GM19238 (cell line): ENCODE results near the gene ATP8B4.

Experiments used
- DNase-seq: peaks from one replicate; pipeline ENCODE4 v3.0.0; 2011; ENCODE audit warnings: low spot score; ENCODE audit not compliant: insufficient read length

Gene ATP8B4

GRCh38 chr15:49865925-49866757 is 252.9 kb downstream of the ATP8B4 start:
- DNase-seq = no peak

DNA sequence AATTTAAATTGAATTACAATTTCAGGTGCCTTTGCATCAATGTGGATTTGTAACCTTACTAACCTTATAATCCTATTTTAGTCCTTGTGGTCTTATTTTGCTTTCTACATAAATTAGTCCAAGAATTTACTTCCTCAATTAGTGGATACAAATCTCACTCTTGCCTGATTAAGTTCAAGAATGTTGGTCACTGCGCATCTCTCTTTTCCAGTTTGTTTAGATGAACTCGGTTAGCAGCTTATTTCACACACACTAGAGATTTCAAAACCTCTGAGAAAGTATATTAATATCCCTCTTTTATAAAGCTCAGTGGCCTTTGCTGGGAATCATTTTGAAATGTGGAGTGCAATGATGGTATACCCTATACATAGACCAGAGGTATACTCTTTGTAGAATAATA is 254.8 kb downstream of the ATP8B4 start:
- DNase-seq = no peak

DNA sequence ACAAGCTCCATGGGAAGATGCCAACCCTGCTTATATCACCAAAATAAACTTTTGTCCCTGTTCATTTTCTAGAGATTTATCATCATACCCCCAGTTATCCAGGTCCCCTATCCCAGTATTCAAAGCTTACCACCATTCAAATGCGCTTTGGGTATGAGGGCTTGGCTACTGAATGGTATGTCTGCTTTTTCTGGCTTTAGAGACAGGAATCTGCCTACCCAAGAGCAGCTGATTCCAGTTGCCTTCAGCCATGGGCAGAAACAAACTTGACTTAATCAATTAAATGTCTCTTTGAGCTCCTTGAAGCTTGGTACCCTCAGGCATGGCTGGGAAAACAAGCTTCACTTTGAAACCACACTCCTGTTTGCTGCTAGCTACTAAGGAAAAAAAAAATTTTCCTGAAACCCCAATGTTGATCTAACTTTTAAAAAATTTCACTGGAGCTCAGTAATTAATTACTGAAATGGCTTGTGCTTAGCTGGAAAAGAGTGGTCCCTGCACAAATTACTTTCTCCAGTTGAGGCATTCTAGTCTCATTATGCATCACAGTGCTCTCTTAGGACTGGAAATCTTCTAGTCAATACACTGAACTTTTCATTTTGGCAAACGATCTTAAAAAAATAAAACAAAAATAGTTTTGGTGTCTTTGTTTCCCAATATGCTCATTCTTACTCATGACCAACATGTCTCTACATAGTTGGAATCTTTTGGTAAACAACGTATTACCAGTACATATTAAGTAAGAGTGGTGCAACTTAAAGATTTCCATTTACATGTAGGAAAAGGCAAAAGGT is 255.4 kb downstream of the ATP8B4 start:
- no peak for DNase-seq

GRCh38 chr15:49860101-49860500 is 258.9 kb downstream of the ATP8B4 start:
- DNase-seq = no peak

DNA sequence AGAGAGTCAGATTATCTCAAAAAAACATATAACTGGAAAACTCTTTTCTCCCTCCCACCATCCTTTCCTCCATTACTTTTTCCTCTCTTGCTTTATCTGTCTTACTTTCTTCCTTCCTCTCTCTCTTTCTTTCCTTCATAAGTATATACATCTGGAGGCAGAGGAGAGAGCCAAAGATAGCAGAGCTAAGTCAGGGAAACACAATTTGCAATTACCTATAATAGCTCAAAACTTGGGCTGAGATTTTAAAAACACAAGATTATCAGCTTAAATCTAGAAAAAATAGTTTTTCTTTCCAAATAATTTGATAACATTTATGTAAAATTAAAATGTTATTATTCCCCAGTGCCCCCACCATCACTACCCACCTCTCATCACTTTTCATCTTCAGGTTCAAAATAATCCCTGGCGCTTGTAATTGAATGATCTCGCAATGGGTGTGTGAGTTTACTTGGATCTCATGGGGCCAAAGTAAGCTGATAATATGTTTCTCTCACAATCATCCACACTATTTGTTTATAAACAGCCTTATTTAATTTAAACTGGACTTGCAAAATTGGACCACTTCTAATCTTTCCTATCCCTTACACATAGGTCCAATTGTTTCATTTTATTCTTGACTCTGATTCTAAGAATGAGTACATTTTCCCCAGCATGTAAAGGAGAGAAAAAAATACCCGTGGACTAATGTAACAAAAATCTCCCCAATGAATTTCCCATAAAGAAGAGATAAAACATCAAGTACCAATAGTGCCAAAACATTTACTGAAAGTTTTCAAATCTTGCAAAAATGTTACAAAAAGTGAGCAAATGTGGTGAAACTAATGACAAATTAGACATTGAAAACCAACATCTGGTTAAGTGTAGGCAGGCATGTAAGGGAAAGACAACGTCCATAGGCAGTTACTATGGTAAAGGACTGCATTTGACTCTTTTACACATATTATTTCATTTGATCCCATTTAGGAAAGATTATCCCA is 261.2 kb downstream of the ATP8B4 start:
- no peak for DNase-seq

DNA sequence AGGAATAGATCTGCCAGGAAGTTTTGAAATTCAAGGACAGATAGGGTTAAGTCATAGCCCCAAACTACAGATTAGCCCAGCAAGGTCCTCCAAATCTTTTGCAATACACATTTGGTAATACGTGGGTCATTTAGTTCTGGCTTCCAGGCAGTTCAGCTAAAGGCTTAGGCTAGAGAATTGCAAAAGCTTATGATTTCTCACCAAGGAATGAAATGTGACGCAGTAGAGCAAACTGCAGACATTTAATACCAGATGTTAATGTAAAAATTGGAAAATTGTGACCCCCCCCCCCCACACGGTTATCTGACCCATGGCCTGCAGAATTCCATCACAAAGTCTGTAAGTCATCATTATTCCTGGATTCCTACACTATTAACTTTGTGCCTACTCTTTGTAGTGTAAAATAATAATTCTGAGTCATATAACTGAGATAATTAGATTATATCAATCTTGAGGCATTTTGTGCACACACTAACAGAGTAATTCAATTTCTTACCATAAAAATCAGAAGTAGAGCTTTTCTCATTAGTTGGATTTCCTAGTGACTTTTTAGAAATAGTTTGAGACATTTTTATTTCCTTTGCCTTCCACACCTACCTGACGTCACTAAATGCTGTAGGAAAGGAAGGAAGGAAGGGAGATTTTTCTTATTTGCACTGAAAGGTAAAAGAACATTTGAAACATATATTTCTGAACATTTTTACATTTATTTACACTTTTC is 263.0 kb downstream of the ATP8B4 start:
- DNase-seq = no peak

GRCh38 chr15:49852756-49853155 is 266.3 kb downstream of the ATP8B4 start:
- DNase-seq = no peak

GRCh38 chr15:49848807-49849206 is 270.2 kb downstream of the ATP8B4 start:
- DNase-seq = no peak

- DNase-seq = no peak
These were observed 270.7 kb downstream of the ATP8B4 start for GRCh38 chr15:49848282-49848724.

DNA sequence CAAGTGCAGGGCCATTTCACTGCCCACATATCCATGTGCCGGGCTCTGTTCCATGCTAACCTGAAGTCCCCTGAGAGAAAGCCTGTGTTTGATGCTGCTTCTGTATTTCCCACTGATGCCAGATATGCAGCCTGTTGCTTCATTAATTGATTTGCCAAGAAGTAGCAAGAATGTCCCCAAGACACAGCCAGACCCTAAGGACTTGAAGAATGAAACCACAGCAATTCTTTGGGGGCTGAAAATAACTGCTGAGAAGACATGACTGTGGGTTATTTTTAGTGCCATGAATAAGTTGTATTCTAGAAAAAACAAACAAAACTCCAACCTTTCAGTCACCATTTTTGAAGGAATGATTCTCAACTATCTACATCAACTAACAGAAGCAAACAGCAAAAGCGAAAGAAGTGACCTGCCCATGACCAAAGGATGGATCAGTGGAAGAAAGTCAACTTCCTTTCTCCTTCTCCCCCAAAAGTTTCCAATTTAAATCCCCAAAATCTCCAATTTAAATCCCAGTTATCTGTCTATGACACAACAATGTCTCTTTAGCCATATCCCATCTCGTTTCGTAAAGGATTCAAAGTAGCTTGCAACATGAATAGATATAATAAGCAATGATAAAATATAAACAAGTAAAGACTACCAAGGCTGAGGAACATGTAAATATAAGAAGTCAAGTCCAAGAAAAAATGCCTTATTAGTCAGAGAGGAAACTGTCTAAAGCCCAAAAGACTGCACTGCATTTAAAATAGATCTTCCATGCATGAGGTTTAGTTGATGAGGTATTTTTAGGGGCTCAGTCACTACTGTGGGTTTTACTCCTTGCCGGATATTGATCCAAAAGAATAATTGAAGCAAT is 271.4 kb downstream of the ATP8B4 start:
- no peak for DNase-seq

- DNase-seq = no peak
These were observed 274.6 kb downstream of the ATP8B4 start for GRCh38 chr15:49844390-49844789.

- no peak for DNase-seq
These were observed 275.3 kb downstream of the ATP8B4 start for GRCh38 chr15:49843725-49844124.

GRCh38 chr15:49842031-49842730 is 276.9 kb downstream of the ATP8B4 start:
- DNase-seq = no peak

- DNase-seq = no peak
These were observed 286.5 kb downstream of the ATP8B4 start for GRCh38 chr15:49832511-49832910.

DNA sequence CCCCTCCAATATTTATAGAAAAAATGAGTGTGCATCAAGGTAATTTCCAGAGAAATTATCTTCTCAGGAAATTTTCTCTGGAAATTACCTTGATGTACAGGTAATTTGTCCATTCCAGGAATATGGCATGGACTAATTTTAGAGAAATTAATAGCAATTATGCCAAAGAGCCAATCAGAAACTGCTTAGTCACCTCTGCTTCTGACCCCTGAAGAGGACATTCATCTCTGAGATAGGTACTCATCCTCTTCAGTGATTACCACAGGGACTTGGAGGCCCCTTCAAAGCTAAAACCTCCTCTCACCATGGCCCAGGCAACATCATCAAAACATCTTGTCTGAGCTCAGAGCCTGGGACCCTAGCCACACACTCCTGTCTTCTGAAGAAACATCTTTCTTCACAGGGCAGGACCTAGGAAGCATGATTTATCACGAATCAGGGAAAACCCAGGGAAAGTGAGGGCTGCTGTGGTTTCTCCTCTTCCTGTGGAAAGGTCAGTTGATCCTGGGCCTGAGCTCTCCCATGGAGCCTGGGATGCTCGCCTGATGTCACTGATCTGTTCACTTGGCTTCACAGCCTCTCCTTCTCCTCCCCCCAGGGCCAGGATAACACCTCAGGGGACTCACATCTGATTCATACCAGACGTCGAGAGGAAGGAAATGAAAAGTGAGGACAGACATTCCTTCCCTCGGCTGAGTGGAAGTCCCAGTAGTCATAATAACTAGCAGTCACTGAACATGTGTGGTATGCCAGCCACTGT is 287.6 kb downstream of the ATP8B4 start:
- no peak for DNase-seq

GRCh38 chr15:49830391-49830790 is 288.6 kb downstream of the ATP8B4 start:
- no peak for DNase-seq

DNA sequence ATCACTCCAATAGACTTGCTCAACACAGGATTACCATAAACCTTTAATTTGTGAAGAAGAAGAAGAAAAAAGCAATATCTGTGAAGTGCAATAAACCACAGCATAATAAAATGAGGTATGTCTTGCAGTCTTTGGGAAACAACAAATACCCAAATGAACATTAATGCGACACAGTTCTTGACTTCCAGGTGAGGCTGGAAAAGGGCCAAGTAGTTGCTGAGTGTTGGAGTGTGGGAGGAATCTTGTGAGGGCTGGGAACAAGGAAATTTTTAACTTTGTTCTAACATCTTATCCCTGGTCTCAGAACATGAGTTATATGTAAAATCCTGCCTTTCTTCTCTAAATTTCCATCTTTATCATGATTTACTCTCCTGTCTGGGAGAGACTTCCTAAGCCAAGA is 291.7 kb downstream of the ATP8B4 start:
- no peak for DNase-seq

DNA sequence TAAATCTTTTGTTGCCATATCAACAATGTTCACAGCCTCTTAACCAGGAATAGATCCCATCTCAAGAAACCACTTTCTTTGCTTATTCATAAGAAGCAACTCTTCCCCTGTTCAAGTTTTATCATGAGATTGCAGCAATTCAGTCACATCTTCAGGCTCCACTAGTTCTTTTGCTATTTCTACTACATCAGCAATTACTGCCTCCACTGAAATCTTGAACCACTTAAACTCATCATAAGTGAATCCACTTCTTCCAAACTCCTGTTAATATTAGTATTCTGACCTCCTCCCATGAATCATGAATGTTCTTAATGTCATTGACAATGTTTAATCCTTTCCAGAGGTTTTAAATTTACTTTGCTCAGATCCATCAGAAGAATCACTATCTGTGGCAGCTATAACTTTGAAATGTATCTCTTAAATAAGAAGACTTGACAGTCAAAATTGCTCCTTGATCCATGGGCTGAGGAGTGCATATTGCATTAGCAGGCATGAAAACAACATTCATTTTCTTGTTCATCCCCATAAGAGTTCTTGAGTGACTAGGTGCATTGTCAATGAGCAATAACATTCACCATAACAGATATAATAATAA is 292.3 kb downstream of the ATP8B4 start:
- no peak for DNase-seq
